Spleen (tissue), 7 donors: ENCODE data around the gene PPARGC1A.

ENCODE experiments used
- CTCF ChIP-seq, 11 experiments: fragments of 200-600 bp in 7 of 11; fragments of 450-650 bp in 4 of 11; sonication (generic) in 4 of 11; IDR thresholded peaks in 8 of 11; conservative IDR thresholded peaks in 3 of 11; 1 replicate in 7 of 11; 2 replicates in 4 of 11; pipeline versions ENCODE4 v1.4.0 to v1.8.0; 2016 to 2021; ENCODE audit warnings: antibody characterized with exemption in 11 of 11, inconsistent platforms in 4 of 11, mild to moderate bottlenecking in 1 of 11
- POLR2A ChIP-seq, 3 donors: fragments of 450-650 bp; IDR thresholded peaks; one replicate each; pipeline ENCODE4 v1.5.1; 2017; ENCODE audit warnings: antibody characterized with exemption in 3 of 3, mild to moderate bottlenecking in 1 of 3
- POLR2AphosphoS5 ChIP-seq, 3 donors: sonication (generic); formaldehyde crosslinking; IDR thresholded peaks; one replicate each; pipeline ENCODE4 v1.5.1; 2017; ENCODE audit warnings: antibody characterized with exemption in 3 of 3
- donor health status: DM: no; HTN: no; CAD: no; lungs with moderate emphysema.
- donor health status: DM: no; HTN: no; CAD: no.
- donor health status: DM: no; HTN: no; CAD: no.

GRCh38 chr4:23920296-23920695 is 30.4 kb upstream of the PPARGC1A start:
- TF ChIP-seq CTCF (IDR thresholded peaks at IDR 0.05 in 8 of 11, conservative IDR thresholded peaks at IDR 0.05 in 3 of 11) (no peak), POLR2AphosphoS5 (IDR thresholded peaks at IDR 0.05) (no peak), POLR2A (IDR thresholded peaks at IDR 0.05) (no peak)
